Esophagus (tissue), 2 donors: ENCODE results near the gene GLCE. TPM values are rescaled to one million over a fixed set of nuclear protein-coding genes. Genes with fewer than 3 reads are reported as not detected.

ENCODE experiments used
- H3K27ac ChIP-seq, 2 donors: one replicate each; pipeline ENCODE4 v1.5.1; 2013; ENCODE audit warnings: low read depth in 2 of 2, mild to moderate bottlenecking in 2 of 2, inconsistent platforms in 1 of 2, low read length in 1 of 2, moderate library complexity in 1 of 2
- H3K27me3 ChIP-seq, 2 donors: one replicate each; pipeline ENCODE4 v1.6.1; 2013; ENCODE audit warnings: low read length in 2 of 2, control low read depth in 1 of 2, mild to moderate bottlenecking in 1 of 2; ENCODE audit not compliant: insufficient read depth in 2 of 2, control insufficient read depth in 1 of 2
- H3K36me3 ChIP-seq, 2 donors: one replicate each; pipeline ENCODE4 v1.6.1; 2013; ENCODE audit warnings: low read length in 1 of 2; ENCODE audit not compliant: control insufficient read depth in 2 of 2, insufficient read depth in 2 of 2
- H3K4me1 ChIP-seq, 2 donors: one replicate each; pipeline ENCODE4 v1.6.1; 2013; ENCODE audit warnings: low read length in 1 of 2; ENCODE audit not compliant: control insufficient read depth in 2 of 2, insufficient read depth in 2 of 2
- H3K4me3 ChIP-seq, 2 donors: one replicate each; pipeline ENCODE4 v1.5.1; 2013; ENCODE audit warnings: low read length in 2 of 2, mild to moderate bottlenecking in 2 of 2, low read depth in 1 of 2, moderate library complexity in 1 of 2
- H3K9me3 ChIP-seq, 2 donors: one replicate each; pipeline ENCODE4 v1.6.1; 2013; ENCODE audit warnings: mild to moderate bottlenecking in 2 of 2, low read depth in 1 of 2, low read length in 1 of 2, moderate library complexity in 1 of 2; ENCODE audit not compliant: control insufficient read depth in 2 of 2, insufficient read depth in 1 of 2
- WGBS, 2 donors: extraction: QIAGEN DNeasy Blood & Tissue Kit; methylation state at CpG; one replicate each; pipeline ENCODE4 v1.1.7; 2013; 5-methylcytosine and 5-hydroxymethylcytosine counted together
- polyA plus RNA-seq, 2 donors: library from polyadenylated mRNA; stranded (reverse); fragments of 200-250 nt; gene quantifications; one replicate each; pipeline ENCODE4 v1.2.3, GENCODE V29; 2013
- donor health status: healthy with polysubstance abuse.
- donor health status: Bipolar disorder and iron deficiency.

The GLCE gene
- 10 to 100 TPM in 1 of 2 donors, 1 to 10 TPM in 1; 9.9 to 13.0 TPM for polyA plus RNA-seq

DNA sequence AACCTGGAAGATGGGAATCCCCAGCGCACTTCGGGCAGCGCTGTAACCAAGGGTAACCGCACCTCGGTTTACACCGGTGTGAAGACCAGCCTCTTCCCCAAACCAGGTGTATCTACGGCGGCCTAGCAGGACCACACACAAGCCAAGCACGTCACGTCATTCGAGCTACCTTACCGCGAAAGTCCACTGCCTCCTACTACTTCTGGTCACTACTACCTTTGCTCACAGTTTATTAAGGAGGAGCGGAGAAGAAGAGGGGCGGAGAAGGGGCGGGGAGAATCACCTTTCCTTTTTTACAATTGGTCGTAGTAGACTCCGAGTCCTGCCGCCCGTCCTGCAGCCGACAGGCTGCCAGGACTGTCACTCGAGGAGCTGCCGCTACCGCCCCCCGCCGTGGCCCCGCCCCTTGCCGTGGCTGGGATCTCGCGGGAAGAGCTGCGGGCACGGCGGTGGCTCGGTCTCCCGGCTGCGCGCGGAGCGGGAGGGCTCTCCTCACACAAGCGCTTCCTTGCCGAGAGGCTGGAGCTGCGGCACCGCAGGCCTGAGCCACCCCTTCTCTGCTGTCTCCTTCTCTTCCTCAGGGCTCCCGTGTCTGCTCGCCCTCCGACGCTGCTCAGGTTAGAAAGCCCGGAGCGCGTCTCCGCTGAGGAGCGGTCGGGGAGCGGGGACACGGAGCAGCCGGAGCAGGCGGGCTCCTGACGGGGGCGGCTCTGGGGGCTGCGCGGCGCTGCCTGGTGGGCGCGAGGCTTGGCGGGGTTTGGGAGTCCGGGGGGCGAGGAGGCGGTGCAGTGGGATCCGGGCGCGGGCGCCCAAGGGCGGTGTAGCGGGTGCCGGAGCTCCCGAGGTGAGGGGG is at the start of gene GLCE:
GLCE (plus strand) TSS at position 495 of the 853 bp plus-strand sequence. CDS start 95,172 bp downstream, outside the sequence.
- Histone ChIP-seq H3K36me3 (no peaks in the 10 kb centered on the region), H3K4me3 (peak within 1 kb of the TSS; percentile 82 to 84), H3K4me1 (peaks cover 0 to 3% of the 10 kb centered on the region in 2 donors), H3K27me3 (no peaks in the 10 kb centered on the region), H3K9me3 (no peaks in the 10 kb centered on the region), H3K27ac (peak within 1 kb of the TSS; percentile 82 to 86)
- 0 to 1% methylated on average over 74 to 76 of the region's 76 CpGs for WGBS, 2 donors

- Histone ChIP-seq H3K36me3 (no peaks in the 10 kb centered on the region), H3K4me1 (peaks cover 0 to 15% of the 10 kb centered on the region in 2 donors), H3K9me3 (no peaks in the 10 kb centered on the region), H3K4me3 (no peak overlapping the region), H3K27me3 (no peaks in the 10 kb centered on the region), H3K27ac (peak overlapping the region; percentile 74 to 77)
- WGBS, 2 donors, result 44 to 54% methylated on average over 11 of the region's 11 CpGs
Observed at GRCh38 chr15:69114331-69114928, 46.0 kb upstream of the GLCE start.

- Histone ChIP-seq H3K4me3 (no peak overlapping the region), H3K27me3 (no peaks in the 10 kb centered on the region), H3K36me3 (no peaks in the 10 kb centered on the region), H3K4me1 (peaks cover 0 to 17% of the 10 kb centered on the region in 2 donors), H3K9me3 (no peaks in the 10 kb centered on the region), H3K27ac (no peak overlapping the region)
- WGBS, 2 donors, result 74 to 80% methylated on average over 7 of the region's 7 CpGs
Observed at GRCh38 chr15:69115031-69115430, 45.4 kb upstream of the GLCE start.

GRCh38 chr15:69116391-69116790 is 44.0 kb upstream of the GLCE start:
- H3K27me3 ChIP-seq, result no peaks in the 10 kb centered on the region
- H3K27ac ChIP-seq, result no peak overlapping the region
- H3K4me3 ChIP-seq, result no peak overlapping the region
- no peaks in the 10 kb centered on the region for H3K36me3 ChIP-seq
- H3K9me3 ChIP-seq, result no peaks in the 10 kb centered on the region
- H3K4me1 ChIP-seq, result peaks cover 0 to 17% of the 10 kb centered on the region in 2 donors
- 76 to 77% methylated on average over 4 of the region's 4 CpGs for WGBS, 2 donors

GRCh38 chr15:69117431-69117871 is 43.0 kb upstream of the GLCE start:
- Histone ChIP-seq H3K27ac (peak overlapping the region; percentile 26 to 56), H3K27me3 (no peaks in the 10 kb centered on the region), H3K36me3 (no peaks in the 10 kb centered on the region), H3K9me3 (no peaks in the 10 kb centered on the region), H3K4me3 (no peak overlapping the region), H3K4me1 (peaks cover 0 to 17% of the 10 kb centered on the region in 2 donors)
- 32 to 40% methylated on average over 7 of the region's 7 CpGs for WGBS, 2 donors

GRCh38 chr15:69118089-69118488 is 42.3 kb upstream of the GLCE start:
- Histone ChIP-seq H3K27ac (peak overlapping the region in 1 of 2 donors; percentile 56), H3K9me3 (no peaks in the 10 kb centered on the region), H3K4me3 (no peak overlapping the region), H3K27me3 (no peaks in the 10 kb centered on the region), H3K4me1 (peaks cover 0 to 17% of the 10 kb centered on the region in 2 donors), H3K36me3 (no peaks in the 10 kb centered on the region)
- 42 to 46% methylated on average over 4 of the region's 4 CpGs for WGBS, 2 donors

- H3K27ac ChIP-seq, result no peak overlapping the region
- H3K9me3 ChIP-seq, result no peaks in the 10 kb centered on the region
- no peaks in the 10 kb centered on the region for H3K36me3 ChIP-seq
- peaks cover 0 to 13% of the 10 kb centered on the region in 2 donors for H3K4me1 ChIP-seq
- WGBS, 2 donors, result 61 to 68% methylated on average over 2 of the region's 2 CpGs
- no peak overlapping the region for H3K4me3 ChIP-seq
- H3K27me3 ChIP-seq, result no peaks in the 10 kb centered on the region
Observed at GRCh38 chr15:69119001-69119400, 41.4 kb upstream of the GLCE start.

GRCh38 chr15:69119683-69120395 is 40.6 kb upstream of the GLCE start:
- Histone ChIP-seq H3K9me3 (no peaks in the 10 kb centered on the region), H3K27me3 (no peaks in the 10 kb centered on the region), H3K27ac (no peak overlapping the region), H3K36me3 (no peaks in the 10 kb centered on the region), H3K4me3 (no peak overlapping the region), H3K4me1 (peaks cover 0 to 10% of the 10 kb centered on the region in 2 donors)
- 44 to 56% methylated on average over 5 of the region's 5 CpGs for WGBS, 2 donors

DNA sequence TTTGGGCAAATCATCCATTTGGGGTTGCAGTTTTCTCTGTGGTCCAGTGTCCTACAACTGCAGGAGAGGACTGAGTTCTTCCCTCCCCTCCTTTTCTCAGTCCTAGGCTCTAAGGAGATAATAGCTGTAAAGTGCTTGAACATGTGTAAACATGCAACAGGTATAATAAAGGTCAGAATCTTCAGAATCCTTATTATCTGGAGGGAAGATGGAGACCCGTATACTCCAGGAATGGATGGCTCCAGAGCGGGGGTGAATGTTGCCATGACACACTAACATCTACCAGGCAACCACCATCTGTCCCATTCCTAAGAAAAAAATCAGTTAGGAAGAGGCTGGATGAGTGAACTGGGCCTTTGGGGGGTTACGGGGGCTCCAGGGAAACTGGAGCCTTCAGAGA is 39.7 kb upstream of the GLCE start:
- H3K4me3 ChIP-seq, result no peak overlapping the region
- H3K9me3 ChIP-seq, result no peaks in the 10 kb centered on the region
- no peaks in the 10 kb centered on the region for H3K36me3 ChIP-seq
- H3K27ac ChIP-seq, result no peak overlapping the region
- H3K4me1 ChIP-seq, result peaks cover 0 to 13% of the 10 kb centered on the region in 2 donors
- WGBS, 2 donors, result 89 to 91% methylated on average over 3 of the region's 3 CpGs
- no peaks in the 10 kb centered on the region for H3K27me3 ChIP-seq
